Activated T-cell treated with anti-CD3 and anti-CD28 coated beads, Interleukin-2, amount 50 U/mL, for 72 hours (primary cell): ENCODE results near the gene HVCN1. TPM values are rescaled to one million over a fixed set of nuclear protein-coding genes. Genes with fewer than 3 reads are reported as not detected.

ENCODE experiments used
- ATAC-seq, 2 donors: fragments of 150-1000 bp; cut with Tn5 transposase; replicated peaks in 1 of 2; 2 replicates each; pipeline ENCODE4 v1.10.0; 2021; ENCODE audit warnings: moderate library complexity in 2 of 2, mild to moderate bottlenecking in 1 of 2
- DNase-seq, 2 donors: peaks; one replicate each; pipeline ENCODE4 v3.0.0; 2021 to 2022; ENCODE audit warnings: mixed read lengths in 1 of 2
- H3K27ac Mint-ChIP-seq: one replicate; pipeline ENCODE4 v1.8.0; 2022; ENCODE audit warnings: mild to moderate bottlenecking, moderate library complexity, mixed read lengths
- H3K27me3 Mint-ChIP-seq: one replicate; pipeline ENCODE4 v1.8.0; 2022; ENCODE audit warnings: low read depth, mixed read lengths
- H3K36me3 Mint-ChIP-seq, 2 donors: one replicate each; pipeline ENCODE4 v1.8.0; 2022; ENCODE audit warnings: mixed read lengths in 2 of 2, mild to moderate bottlenecking in 1 of 2; ENCODE audit not compliant: insufficient read depth in 2 of 2
- H3K4me1 Mint-ChIP-seq: one replicate; pipeline ENCODE4 v1.8.0; 2022; ENCODE audit warnings: low read depth, mixed read lengths
- H3K4me3 Mint-ChIP-seq, 2 donors: one replicate each; pipeline ENCODE4 v1.8.0; 2022; ENCODE audit warnings: mild to moderate bottlenecking in 2 of 2, mixed read lengths in 2 of 2, moderate library complexity in 2 of 2
- H3K9me3 Mint-ChIP-seq, 2 donors: one replicate each; pipeline ENCODE4 v1.8.0; 2022; ENCODE audit warnings: mixed read lengths in 2 of 2
- total RNA-seq, 2 donors: library from RNA; stranded (reverse); gene quantifications; one replicate each; pipeline ENCODE4 v1.2.3, GENCODE V29; 2022

The HVCN1 gene
- total RNA-seq, 2 donors from 2014 or later: 10.5 to 12.8 TPM

DNA sequence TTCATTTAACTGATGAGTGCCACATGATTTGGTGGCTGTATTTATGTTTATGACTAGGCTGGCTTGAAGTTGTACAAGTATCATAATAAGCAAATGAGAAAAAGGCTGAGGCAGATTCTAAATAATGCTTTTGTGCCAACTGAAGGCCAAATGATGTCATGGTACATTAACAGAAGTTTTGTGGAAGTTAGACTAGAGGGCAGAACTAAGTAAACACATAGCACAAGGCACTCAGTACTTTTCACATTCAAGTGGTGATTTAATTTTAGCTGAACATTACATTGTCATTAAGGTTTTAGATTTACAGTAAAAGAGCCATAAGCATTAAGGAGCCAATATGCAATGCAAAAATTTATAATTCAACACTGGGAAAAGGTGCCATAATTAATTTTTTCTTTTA lies 32.7 kb upstream of the HVCN1 start:
- no peaks in the 10 kb centered on the region for H3K27me3 Mint-ChIP-seq
- ATAC-seq (no peak), DNase-seq (no peak)
- peak overlapping the region; percentile 84 for H3K27ac Mint-ChIP-seq
- peaks cover 29% of the 10 kb centered on the region for H3K4me1 Mint-ChIP-seq
- peaks cover 23 to 67% of the 10 kb centered on the region in 2 donors for H3K36me3 Mint-ChIP-seq
- no peaks in the 10 kb centered on the region for H3K9me3 Mint-ChIP-seq
- no peak overlapping the region for H3K4me3 Mint-ChIP-seq

DNA sequence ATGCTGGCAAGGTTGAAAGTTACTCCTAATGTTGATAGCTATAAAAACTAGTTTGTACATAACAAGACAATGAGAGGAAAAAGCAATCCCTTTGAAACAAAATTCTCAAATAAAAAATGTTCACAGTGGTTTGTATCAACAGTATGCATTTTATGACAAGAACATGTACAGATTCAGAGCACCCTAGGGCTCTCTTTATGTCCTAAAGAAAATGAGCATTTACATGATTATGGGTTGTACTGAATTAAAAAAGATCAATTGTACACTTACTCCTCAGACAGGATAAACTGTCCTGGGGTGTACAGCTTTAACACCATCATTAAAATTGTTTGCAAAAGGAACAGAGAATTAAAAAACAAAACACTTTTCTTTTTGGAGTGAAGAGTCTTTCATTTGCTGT lies 31.6 kb upstream of the HVCN1 start:
- H3K27ac Mint-ChIP-seq: peak overlapping the region; percentile 77
- DNase-seq: no peak
- H3K36me3 Mint-ChIP-seq: peaks cover 19 to 60% of the 10 kb centered on the region in 2 donors
- no peaks in the 10 kb centered on the region for H3K9me3 Mint-ChIP-seq
- no peak for ATAC-seq
- no peaks in the 10 kb centered on the region for H3K27me3 Mint-ChIP-seq
- no peak overlapping the region for H3K4me3 Mint-ChIP-seq
- H3K4me1 Mint-ChIP-seq: peaks cover 24% of the 10 kb centered on the region

DNA sequence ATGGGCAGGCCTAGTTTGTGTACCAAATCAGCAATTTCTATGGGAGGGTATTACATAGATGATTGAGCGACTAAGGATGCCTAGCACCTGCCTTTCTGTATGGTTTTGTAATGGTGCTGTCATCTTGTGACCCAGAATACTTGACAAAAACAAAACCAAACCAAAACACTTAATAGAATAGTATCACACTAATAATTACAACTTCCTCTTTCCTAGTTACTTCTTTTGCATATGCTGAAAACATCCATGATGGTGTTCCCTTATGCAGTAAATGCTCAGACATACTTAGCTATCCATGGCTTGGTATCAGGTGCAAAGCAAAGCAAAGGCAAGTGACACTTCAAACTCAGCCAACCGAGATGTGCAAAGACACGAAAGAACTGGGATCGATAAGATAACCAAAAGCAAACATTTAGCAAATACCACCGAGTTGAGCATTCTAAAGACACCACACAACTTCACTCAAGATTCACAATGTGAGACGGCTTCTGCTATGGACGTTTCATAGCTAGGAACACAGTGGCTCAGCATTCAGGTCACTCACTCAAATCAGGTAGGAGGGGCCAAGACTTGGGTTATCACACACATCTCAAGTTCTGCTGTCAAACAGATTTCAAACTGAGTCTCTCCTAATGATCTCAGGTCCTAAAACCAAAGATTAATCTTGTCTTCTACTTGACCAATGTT lies 29.4 kb upstream of the HVCN1 start:
- ATAC-seq (no peak), DNase-seq (no peak)
- peaks cover 17 to 49% of the 10 kb centered on the region in 2 donors for H3K36me3 Mint-ChIP-seq
- no peaks in the 10 kb centered on the region for H3K27me3 Mint-ChIP-seq
- H3K4me3 Mint-ChIP-seq: no peak overlapping the region
- peak overlapping the region; percentile 82 for H3K27ac Mint-ChIP-seq
- H3K9me3 Mint-ChIP-seq: no peaks in the 10 kb centered on the region
- H3K4me1 Mint-ChIP-seq: peaks cover 18% of the 10 kb centered on the region

DNA sequence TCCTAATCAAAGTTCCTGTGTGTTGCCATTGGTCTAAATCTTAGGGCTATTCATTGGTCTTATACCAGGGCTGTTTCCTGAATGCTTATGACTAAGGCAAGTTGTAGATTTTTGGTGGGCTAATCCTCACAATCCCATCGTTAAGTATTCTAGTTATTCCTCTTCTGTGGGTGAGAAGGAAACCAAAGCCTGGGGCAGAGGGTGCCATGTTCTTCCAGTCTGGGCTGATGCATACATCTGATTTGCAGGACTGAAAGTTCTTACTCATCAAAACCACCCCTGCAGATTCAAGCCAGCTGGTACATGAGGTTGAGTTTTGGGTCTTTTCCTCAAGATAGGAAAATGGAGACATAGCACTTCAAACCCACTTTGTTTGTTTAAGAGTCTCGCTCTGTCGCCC lies 28.1 kb upstream of the HVCN1 start:
- H3K9me3 Mint-ChIP-seq: no peaks in the 10 kb centered on the region
- no peak overlapping the region for H3K27ac Mint-ChIP-seq
- no peak overlapping the region for H3K4me3 Mint-ChIP-seq
- ATAC-seq: peak; percentile 54 to 64
- no peaks in the 10 kb centered on the region for H3K27me3 Mint-ChIP-seq
- peaks cover 13 to 43% of the 10 kb centered on the region in 2 donors for H3K36me3 Mint-ChIP-seq
- peaks cover 18% of the 10 kb centered on the region for H3K4me1 Mint-ChIP-seq
- no peak for DNase-seq

DNA sequence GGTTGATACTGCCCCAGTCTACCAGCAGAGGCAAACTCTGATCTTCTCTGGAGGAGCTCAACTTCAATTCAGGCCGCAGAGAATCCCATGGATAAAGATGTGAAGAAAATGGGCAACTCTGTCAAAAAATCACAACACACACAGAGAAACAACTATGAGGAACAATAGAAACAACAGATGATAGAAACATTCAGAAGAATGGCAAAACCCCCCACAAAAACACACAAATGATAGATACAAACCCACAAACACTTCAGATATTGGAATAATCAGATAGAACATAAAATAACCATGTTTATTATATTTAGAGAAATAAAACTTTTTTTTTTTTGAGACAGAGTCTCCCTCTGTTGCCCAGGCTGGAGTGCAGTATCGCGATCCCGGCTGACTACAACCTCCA lies 20.0 kb upstream of the HVCN1 start:
- H3K36me3 Mint-ChIP-seq: no peaks in the 10 kb centered on the region
- DNase-seq (no peak), ATAC-seq (no peak)
- no peaks in the 10 kb centered on the region for H3K4me1 Mint-ChIP-seq
- H3K9me3 Mint-ChIP-seq: no peaks in the 10 kb centered on the region
- H3K4me3 Mint-ChIP-seq: no peak overlapping the region
- no peak overlapping the region for H3K27ac Mint-ChIP-seq
- H3K27me3 Mint-ChIP-seq: no peaks in the 10 kb centered on the region

DNA sequence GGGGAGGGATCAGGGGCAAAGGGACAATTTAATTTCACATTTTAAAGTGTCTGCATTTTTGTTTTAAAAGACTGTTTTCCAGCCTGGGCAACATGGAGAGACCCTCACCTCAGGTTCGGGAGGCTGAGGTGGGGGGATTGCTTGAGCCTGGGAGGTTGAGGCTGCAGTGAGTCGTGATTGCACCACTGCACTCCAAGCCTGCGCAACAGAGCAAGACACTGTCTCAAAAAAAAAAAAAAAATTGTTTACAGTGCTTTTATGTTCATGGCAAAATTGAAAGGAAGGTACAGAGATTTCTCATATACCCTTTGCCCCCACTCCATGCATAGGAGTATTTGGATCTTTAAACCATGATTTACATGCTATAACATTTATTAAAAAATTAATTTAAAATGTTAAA lies 16.4 kb upstream of the HVCN1 start:
- Mint-ChIP-seq H3K36me3 (no peaks in the 10 kb centered on the region), H3K27me3 (no peaks in the 10 kb centered on the region), H3K9me3 (no peaks in the 10 kb centered on the region), H3K4me1 (no peaks in the 10 kb centered on the region), H3K27ac (no peak overlapping the region), H3K4me3 (no peak overlapping the region)
- ATAC-seq (no peak), DNase-seq (no peak)

DNA sequence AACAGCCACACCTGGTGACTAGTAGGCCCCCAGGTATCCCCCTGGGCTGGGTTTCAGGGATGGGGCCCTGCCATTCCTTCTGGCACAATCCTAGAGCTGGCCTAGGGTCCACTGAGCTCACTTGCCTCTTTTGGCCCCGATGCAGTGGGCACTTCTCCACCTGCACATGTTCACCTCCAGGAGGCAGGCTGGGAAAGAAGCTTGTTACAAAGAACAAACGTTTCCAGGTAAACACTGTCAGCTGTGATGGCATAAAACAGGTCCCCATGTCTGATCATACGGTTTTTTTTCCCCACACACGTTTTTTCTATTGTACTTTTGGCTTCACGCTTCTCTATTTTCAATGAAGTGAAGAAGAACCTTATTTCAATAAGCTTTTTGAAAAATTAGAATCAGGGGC lies 15.8 kb upstream of the HVCN1 start:
- ATAC-seq: peak; percentile 53 to 54
- Mint-ChIP-seq H3K36me3 (no peaks in the 10 kb centered on the region), H3K27me3 (no peaks in the 10 kb centered on the region), H3K4me1 (no peaks in the 10 kb centered on the region), H3K4me3 (no peak overlapping the region), H3K27ac (no peak overlapping the region), H3K9me3 (no peaks in the 10 kb centered on the region)
- DNase-seq: peak; percentile 23 to 27

DNA sequence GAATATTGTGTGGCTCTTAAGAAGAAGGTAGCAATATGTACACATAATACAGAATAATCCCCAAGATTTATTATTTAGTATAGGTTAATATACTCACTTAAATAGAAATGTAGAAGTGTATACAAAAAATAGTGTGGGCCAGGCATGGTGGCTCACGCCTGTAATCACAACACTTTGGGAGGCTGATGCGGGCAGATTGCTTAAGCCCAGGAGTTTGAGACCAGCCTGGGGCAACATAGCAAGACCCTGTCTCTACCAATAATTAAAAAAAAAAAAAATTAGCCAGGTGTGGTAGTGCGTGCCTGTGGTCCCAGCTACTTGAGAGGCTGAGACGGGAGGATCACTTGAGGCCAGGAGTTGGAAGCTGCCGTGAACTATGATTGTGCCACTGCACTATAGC lies 15.3 kb upstream of the HVCN1 start:
- Mint-ChIP-seq H3K36me3 (no peaks in the 10 kb centered on the region), H3K4me1 (no peaks in the 10 kb centered on the region), H3K4me3 (no peak overlapping the region), H3K27ac (no peak overlapping the region), H3K27me3 (no peaks in the 10 kb centered on the region), H3K9me3 (no peaks in the 10 kb centered on the region)
- ATAC-seq (no peak), DNase-seq (no peak)

DNA sequence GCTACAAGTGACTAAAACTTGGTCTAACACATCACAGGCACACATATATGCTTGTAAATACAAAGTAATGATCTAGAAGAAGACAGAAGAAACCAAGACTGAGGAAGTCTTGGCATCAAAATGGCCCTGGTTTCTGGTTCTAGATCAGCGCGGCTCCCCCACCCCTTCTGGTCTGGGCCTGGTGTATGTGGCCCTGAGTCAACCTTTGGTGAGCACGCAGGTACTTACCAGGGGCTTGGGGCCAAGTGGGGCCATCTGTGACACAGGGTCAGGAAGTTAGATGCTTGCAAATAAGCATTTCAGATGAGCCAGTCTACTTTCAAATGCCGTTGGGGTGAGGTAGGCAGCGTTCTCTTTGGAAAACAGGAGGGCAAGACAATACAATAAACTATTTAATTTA lies 13.2 kb upstream of the HVCN1 start:
- ATAC-seq (no peak), DNase-seq (no peak)
- H3K27me3 Mint-ChIP-seq: no peaks in the 10 kb centered on the region
- no peaks in the 10 kb centered on the region for H3K36me3 Mint-ChIP-seq
- no peak overlapping the region for H3K27ac Mint-ChIP-seq
- H3K9me3 Mint-ChIP-seq: no peaks in the 10 kb centered on the region
- peaks cover 13% of the 10 kb centered on the region for H3K4me1 Mint-ChIP-seq
- H3K4me3 Mint-ChIP-seq: no peak overlapping the region

DNA sequence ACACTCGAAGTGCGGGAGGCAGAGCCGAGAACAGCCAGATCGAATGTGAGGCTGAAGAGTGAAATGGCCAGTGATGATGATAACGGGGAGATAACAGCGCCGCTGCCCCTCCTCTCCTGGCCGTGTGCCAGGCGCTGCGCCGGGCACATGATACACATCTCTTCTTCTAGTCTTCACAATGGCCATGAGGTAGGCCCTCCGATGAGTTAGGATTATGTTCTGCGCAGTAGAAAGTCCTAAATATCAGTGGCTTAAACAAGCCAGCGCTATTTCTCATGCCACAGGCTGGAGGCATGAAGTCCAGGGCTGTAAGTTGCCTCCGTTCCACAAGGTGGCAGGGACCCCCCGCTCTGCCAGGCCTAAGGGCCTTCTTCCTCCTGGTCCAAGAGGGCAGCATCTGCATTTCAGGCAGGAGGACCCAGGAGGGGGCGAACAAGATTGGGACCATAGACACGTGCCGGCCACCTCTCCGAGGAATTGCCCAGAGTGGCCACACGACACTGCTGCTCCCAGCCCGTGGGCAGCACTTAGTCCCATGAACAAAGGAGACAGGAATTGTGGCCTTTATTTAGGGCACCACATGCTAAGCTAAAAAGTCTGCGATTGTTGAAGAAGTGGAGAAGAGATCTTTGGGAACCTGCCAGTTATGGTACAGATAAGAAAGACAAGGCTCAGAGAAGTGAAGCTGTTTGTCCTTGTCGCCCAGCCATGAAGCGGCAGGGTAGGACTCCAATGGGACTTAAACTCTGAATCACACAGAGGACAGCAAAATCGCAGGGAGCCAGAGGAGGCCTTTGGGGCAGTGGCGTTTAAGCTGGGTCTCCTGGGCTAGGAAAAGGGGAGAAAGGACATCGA lies 10.9 kb upstream of the HVCN1 start:
- no peak overlapping the region for H3K4me3 Mint-ChIP-seq
- peak overlapping the region; percentile 13 for H3K27ac Mint-ChIP-seq
- H3K4me1 Mint-ChIP-seq: peaks cover 13% of the 10 kb centered on the region

DNA sequence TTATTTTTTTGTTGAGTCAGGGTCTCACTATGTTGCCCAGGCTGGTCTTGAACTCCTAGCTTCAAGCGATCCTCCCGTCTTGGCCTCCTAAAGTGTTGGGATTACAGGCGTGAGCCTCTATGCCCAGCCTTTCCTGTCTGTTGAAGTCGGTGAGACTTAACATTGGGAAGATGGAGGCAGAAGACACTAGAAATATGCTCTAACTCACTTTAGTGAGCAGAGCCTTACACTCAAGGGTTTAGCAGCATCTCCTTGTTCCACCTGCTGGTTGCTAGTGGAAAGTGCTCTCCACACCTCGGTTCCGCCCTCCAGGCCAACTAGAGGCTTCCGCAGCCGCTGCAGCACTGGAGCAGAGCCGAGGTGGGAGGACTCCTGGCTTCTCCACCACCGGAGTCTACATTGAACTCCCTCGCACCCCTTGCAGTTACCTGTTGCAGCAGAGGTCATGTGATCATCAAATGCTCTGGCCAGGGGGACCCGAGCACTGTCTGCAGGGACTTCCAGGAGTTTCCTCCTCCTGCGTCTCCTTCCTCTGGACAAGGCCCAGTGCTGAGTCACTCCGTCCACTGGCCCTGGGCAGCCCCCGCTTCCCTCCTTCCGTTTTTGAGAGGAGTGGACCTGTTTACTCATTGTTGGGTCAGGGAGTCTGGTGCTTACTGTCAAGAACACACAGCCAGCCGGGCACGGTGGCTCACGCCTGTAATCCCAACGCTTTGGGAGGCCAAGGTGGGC lies 9.4 kb upstream of the HVCN1 start:
- Mint-ChIP-seq H3K27me3 (no peaks in the 10 kb centered on the region), H3K4me1 (peaks cover 20% of the 10 kb centered on the region), H3K4me3 (no peak overlapping the region), H3K27ac (peak overlapping the region; percentile 90), H3K36me3 (no peaks in the 10 kb centered on the region), H3K9me3 (no peaks in the 10 kb centered on the region)
- ATAC-seq (peak; percentile 99), DNase-seq (peak; percentile 79 to 85)

More for the DNA sequence above, 10.9 kb upstream of the HVCN1 start:
- H3K27me3 Mint-ChIP-seq: no peaks in the 10 kb centered on the region
- no peaks in the 10 kb centered on the region for H3K9me3 Mint-ChIP-seq
- H3K36me3 Mint-ChIP-seq: no peaks in the 10 kb centered on the region
- no peak for ATAC-seq
- no peak for DNase-seq

DNA sequence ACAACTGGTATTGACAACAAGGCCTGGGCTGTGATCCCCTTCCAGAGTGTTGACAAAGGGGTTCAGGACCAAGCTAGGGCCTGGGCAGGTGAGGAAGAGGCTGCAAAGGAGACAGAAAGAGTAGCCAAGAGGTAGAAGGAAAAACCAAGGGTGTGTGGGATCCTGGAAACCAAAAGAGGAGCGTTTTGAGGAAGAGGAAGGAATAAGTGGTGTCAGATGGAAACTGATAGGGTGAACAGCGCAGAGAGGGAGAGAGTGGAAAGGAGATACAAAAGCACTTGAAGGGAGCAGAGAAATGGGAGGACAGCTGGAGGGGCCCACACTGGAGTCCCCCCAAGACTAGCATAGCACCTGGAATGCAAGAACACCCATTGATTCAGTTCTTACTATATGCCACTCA lies 8.3 kb upstream of the HVCN1 start:
- no peak for ATAC-seq
- Mint-ChIP-seq H3K27ac (no peak overlapping the region), H3K27me3 (no peaks in the 10 kb centered on the region), H3K4me1 (peaks cover 23% of the 10 kb centered on the region), H3K36me3 (no peaks in the 10 kb centered on the region), H3K9me3 (no peaks in the 10 kb centered on the region), H3K4me3 (no peak overlapping the region)
- no peak for DNase-seq

DNA sequence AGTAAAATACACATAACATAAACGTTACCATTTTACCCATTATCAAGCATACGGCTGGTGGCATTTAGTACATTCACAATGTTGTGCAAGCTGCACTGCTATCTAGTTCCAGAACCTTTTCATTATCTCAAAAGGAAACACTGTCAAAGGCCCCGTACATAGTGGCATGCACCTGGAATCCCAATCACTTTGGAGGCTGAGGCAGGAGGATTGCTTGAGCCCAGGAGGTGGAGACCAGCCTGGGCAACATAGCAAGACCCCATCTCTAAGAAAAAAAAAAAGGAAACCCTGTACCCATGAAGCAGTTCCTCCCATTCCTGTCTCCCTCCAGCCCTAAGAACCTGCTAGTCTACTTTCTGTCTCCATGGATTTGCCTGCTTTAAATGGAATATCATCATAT lies 7.4 kb upstream of the HVCN1 start:
- H3K36me3 Mint-ChIP-seq: no peaks in the 10 kb centered on the region
- no peaks in the 10 kb centered on the region for H3K9me3 Mint-ChIP-seq
- peaks cover 23% of the 10 kb centered on the region for H3K4me1 Mint-ChIP-seq
- DNase-seq: no peak
- H3K4me3 Mint-ChIP-seq: no peak overlapping the region
- no peak overlapping the region for H3K27ac Mint-ChIP-seq
- no peak for ATAC-seq
- H3K27me3 Mint-ChIP-seq: no peaks in the 10 kb centered on the region
